22Rv1 (cell line): ENCODE data around the gene ANKRD28.

Experiments
- CTCF ChIP-seq: fragments of 450-650 bp; IDR thresholded peaks from 2 replicates; pipeline ENCODE4 v1.5.1; 2017; ENCODE audit warnings: mild to moderate bottlenecking
- ZFX ChIP-seq: fragments of 450-650 bp; IDR thresholded peaks from 2 replicates; pipeline ENCODE4 v1.6.1; 2017; ENCODE audit warnings: antibody characterized with exemption, borderline replicate concordance

GRCh38 chr3:15743587-15744009 is 54.2 kb downstream of the ANKRD28 start:
- TF ChIP-seq CTCF (no peak), ZFX (no peak)
